Natural killer cell (primary cell): ENCODE results near the gene MRPS24. TPM values are rescaled to one million over a fixed set of nuclear protein-coding genes. Genes with fewer than 3 reads are reported as not detected.
A peak's percentile ranks its signal among the peaks of the same experiment; 100 is the strongest.
"Not testable (repeated sequence)": the region's sequence is repeated elsewhere in the genome, so short reads cannot be mapped to it uniquely, and the experiment has no call there.

Experiments used
- ATAC-seq, 3 donors: fragments of 150-1000 bp in 2 of 3; fragments of 200-7000 bp in 1 of 3; cut with Tn5 transposase; 1 replicate in 1 of 3; 2 replicates in 2 of 3; pipeline ENCODE4 v1.10.0; 2021; ENCODE audit warnings: mild to moderate bottlenecking in 2 of 3, moderate library complexity in 2 of 3
- DNase-seq, 2 donors: peaks; one replicate each; pipeline versions ENCODE4 v3.0.0 to v3.0.0-alpha.2; 2013 to 2021; ENCODE audit warnings: mixed read lengths in 1 of 2
- H3K27ac ChIP-seq: one replicate; pipeline ENCODE4 v1.5.1; 2013; ENCODE audit warnings: mild to moderate bottlenecking, low read length
- H3K27me3 ChIP-seq: one replicate; pipeline ENCODE4 v1.6.1; 2013; ENCODE audit warnings: low read length; ENCODE audit not compliant: control insufficient read depth, insufficient read depth
- H3K36me3 ChIP-seq: one replicate; pipeline ENCODE4 v1.6.1; 2013; ENCODE audit warnings: low read length; ENCODE audit not compliant: control insufficient read depth, insufficient read depth
- H3K4me1 ChIP-seq: one replicate; pipeline ENCODE4 v1.6.1; 2013; ENCODE audit warnings: low read length; ENCODE audit not compliant: control insufficient read depth, insufficient read depth
- H3K4me3 ChIP-seq: one replicate; pipeline ENCODE4 v1.5.1; 2013; ENCODE audit warnings: low read length
- H3K9me3 ChIP-seq: one replicate; pipeline ENCODE4 v1.6.1; 2013; ENCODE audit warnings: low read length; ENCODE audit not compliant: control insufficient read depth, insufficient read depth
- H3K27ac Mint-ChIP-seq, 2 donors: one replicate each; pipeline ENCODE4 v1.8.0; 2022; ENCODE audit warnings: mild to moderate bottlenecking in 2 of 2, mixed read lengths in 2 of 2, moderate library complexity in 1 of 2
- H3K27me3 Mint-ChIP-seq, 2 donors: one replicate each; pipeline ENCODE4 v1.8.0; 2022; ENCODE audit warnings: low read depth in 2 of 2, mixed read lengths in 2 of 2
- H3K36me3 Mint-ChIP-seq: one replicate; pipeline ENCODE4 v1.8.0; 2022; ENCODE audit warnings: mixed read lengths
- H3K4me1 Mint-ChIP-seq, 2 donors: one replicate each; pipeline ENCODE4 v1.8.0; 2022; ENCODE audit warnings: mixed read lengths in 2 of 2
- H3K4me3 Mint-ChIP-seq: one replicate; pipeline ENCODE4 v1.8.0; 2022; ENCODE audit warnings: mild to moderate bottlenecking, moderate library complexity, mixed read lengths
- H3K9me3 Mint-ChIP-seq, 2 donors: one replicate each; pipeline ENCODE4 v1.8.0; 2022; ENCODE audit warnings: mixed read lengths in 2 of 2
- WGBS: methylation state at CpG from one replicate; pipeline ENCODE4 v1.1.7; 2013; ENCODE audit warnings: missing lambda C conversion rate; ENCODE audit not compliant: insufficient coverage; 5-methylcytosine and 5-hydroxymethylcytosine counted together
- intact Hi-C: fragments of 100-400 bp; cut with micrococcal nuclease; formaldehyde crosslinking; loops from one replicate; pipeline ENCODE4 v1.14.2; 2022
- total RNA-seq, 4 donors: library from RNA; stranded (reverse); fragments of 120-200 nt in 1 of 4; gene quantifications; one replicate each; pipeline versions ENCODE4 v1.2.3 to v1.2.4, GENCODE V29; 2013 to 2022
- TF ChIP-seq, protein P1 (sequence below): fragments of 200-600 bp; IDR thresholded peaks from one replicate; pipeline ENCODE4 v1.8.0; 2022; ENCODE audit warnings: antibody characterized with exemption

Gene MRPS24
- total RNA-seq, 3 donors from 2014 or later (not counting 1 experiment from before 2014, with no cell fraction given) = 34.8 to 37.4 (median 35.7) TPM

DNA sequence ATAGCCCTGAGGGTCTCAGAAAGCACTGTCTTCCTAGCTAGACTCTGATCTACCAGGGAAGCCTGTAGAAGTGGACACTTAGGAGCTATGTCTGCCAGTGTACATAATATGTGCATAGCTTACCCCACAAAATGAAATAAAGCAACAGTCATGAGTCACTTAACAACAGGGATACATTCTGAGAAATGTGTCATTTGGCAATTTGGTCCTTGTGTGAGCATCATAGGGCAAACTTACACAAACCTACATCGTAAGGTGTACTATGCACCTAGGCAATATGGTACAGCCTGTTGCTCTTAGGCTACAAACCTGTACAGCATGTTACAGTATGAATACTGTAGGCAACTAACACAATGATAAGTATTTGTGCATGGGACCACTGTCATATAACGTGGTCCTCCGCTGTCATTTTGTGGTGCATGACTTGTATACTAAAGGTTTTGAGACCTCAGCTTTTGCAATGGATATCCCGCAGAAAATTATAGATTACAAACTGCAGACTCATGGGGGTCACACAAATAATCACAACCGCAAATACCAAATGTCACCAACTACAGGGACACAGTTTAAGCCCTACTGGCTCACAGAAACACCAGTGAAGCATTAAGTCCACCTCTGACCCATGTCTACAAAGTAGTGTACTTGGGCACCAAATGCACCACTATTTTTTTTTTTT lies 35.4 kb upstream of the MRPS24 start:
- H3K4me3 Mint-ChIP-seq = peak overlapping the region; percentile 95
- intact Hi-C loops = no loop called here
- Histone ChIP-seq H3K4me3 (no peak overlapping the region), H3K9me3 (no peaks in the 10 kb centered on the region), H3K27ac (no peak overlapping the region), H3K36me3 (no peaks in the 10 kb centered on the region), H3K4me1 (peaks cover 13% of the 10 kb centered on the region), H3K27me3 (no peaks in the 10 kb centered on the region)
- DNase-seq (no peak), ATAC-seq (no peak)
- TF ChIP-seq, protein P1, sequence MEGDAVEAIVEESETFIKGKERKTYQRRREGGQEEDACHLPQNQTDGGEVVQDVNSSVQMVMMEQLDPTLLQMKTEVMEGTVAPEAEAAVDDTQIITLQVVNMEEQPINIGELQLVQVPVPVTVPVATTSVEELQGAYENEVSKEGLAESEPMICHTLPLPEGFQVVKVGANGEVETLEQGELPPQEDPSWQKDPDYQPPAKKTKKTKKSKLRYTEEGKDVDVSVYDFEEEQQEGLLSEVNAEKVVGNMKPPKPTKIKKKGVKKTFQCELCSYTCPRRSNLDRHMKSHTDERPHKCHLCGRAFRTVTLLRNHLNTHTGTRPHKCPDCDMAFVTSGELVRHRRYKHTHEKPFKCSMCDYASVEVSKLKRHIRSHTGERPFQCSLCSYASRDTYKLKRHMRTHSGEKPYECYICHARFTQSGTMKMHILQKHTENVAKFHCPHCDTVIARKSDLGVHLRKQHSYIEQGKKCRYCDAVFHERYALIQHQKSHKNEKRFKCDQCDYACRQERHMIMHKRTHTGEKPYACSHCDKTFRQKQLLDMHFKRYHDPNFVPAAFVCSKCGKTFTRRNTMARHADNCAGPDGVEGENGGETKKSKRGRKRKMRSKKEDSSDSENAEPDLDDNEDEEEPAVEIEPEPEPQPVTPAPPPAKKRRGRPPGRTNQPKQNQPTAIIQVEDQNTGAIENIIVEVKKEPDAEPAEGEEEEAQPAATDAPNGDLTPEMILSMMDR = no peak
- H3K27me3 Mint-ChIP-seq = no peaks in the 10 kb centered on the region
- no peak overlapping the region for H3K27ac Mint-ChIP-seq
- 100% methylated on average over 5 of the region's 5 CpGs for WGBS
- H3K36me3 Mint-ChIP-seq = no peaks in the 10 kb centered on the region
- no peaks in the 10 kb centered on the region for H3K9me3 Mint-ChIP-seq
- H3K4me1 Mint-ChIP-seq = peaks cover 18 to 37% of the 10 kb centered on the region in 2 donors

- H3K9me3 ChIP-seq = no peaks in the 10 kb centered on the region
- no peak for DNase-seq
- ATAC-seq = no peak
- no peaks in the 10 kb centered on the region for H3K36me3 ChIP-seq
- 100% methylated on average over 4 of the region's 5 CpGs for WGBS
- intact Hi-C loops = no loop called here
- H3K9me3 Mint-ChIP-seq = no peaks in the 10 kb centered on the region
- H3K27me3 Mint-ChIP-seq = no peaks in the 10 kb centered on the region
- no peak overlapping the region for H3K27ac ChIP-seq
- no peaks in the 10 kb centered on the region for H3K27me3 ChIP-seq
- peaks cover 13% of the 10 kb centered on the region for H3K4me1 ChIP-seq
- no peak overlapping the region for H3K4me3 Mint-ChIP-seq
- TF ChIP-seq, protein P1 = no peak
- peaks cover 18 to 37% of the 10 kb centered on the region in 2 donors for H3K4me1 Mint-ChIP-seq
- no peak overlapping the region for H3K4me3 ChIP-seq
- H3K36me3 Mint-ChIP-seq = no peaks in the 10 kb centered on the region
- H3K27ac Mint-ChIP-seq = peak overlapping the region in 1 of 2 donors; percentile 12
These were observed 33.3 kb upstream of the MRPS24 start for GRCh38 chr7:43902542-43903054.

DNA sequence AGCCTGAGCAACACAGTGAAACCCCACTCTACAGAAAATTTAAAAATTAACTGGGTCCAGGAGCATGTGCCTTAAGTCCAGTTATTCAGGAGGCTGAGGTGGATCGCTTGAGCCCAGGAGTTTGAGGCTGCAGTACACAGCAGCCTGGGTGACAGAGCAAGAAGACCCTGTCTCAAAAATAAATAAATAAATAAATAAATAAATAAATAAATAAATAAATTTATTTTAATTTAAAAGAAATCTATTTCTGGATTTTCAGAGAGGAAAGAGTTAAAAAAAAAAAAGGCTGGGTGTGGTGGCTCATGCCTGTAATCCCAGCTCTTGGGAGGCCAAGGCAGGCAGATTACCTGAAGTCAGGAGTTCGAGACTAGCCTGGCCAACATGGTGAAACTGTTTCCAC lies 29.3 kb upstream of the MRPS24 start:
- Mint-ChIP-seq H3K27me3 (peaks cover 2 to 13% of the 10 kb centered on the region in 2 donors), H3K4me1 (peaks cover 31 to 38% of the 10 kb centered on the region in 2 donors)
- H3K4me3 Mint-ChIP-seq, H3K36me3 Mint-ChIP-seq, DNase-seq, H3K9me3 Mint-ChIP-seq, intact Hi-C loops, H3K9me3 ChIP-seq, H3K27me3 ChIP-seq, H3K27ac Mint-ChIP-seq, ATAC-seq, H3K4me1 ChIP-seq, H3K36me3 ChIP-seq, H3K4me3 ChIP-seq, H3K27ac ChIP-seq: not testable (repeated sequence)
- 94% methylated on average over 1 of the region's 2 CpGs for WGBS

DNA sequence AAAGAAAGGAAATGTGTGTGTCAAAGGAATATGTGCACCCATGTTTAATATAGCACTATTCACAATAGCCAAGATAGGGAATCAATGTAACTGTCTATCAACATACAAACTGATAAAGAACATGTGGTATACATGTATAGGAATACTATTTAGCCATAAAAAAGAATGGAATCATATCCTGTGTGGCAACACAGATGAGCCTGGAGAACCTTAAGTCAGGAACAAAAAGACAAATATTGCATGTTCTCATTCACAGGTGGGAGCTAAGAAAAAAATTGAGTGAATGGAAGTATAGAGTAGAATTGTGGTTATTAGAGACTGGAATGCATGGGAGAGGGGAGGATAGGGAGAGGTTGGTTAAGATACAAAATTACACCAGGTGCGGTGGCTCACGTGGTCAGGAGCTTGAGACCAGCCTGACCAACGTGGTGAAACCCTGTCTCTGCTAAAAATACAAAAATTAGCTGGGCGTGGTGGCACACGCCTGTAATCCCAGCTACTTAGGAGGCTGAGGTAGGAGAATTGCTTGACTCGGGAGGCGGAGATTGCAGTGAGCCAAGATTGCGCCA lies 26.6 kb upstream of the MRPS24 start:
- Histone ChIP-seq H3K9me3 (no peaks in the 10 kb centered on the region), H3K4me1 (peaks cover 19% of the 10 kb centered on the region), H3K36me3 (no peaks in the 10 kb centered on the region), H3K27ac (no peak overlapping the region), H3K27me3 (no peaks in the 10 kb centered on the region), H3K4me3 (no peak overlapping the region)
- no peak for ATAC-seq
- DNase-seq = no peak
- intact Hi-C loops = no loop called here
- H3K27me3 Mint-ChIP-seq = peaks cover 13 to 30% of the 10 kb centered on the region in 2 donors
- TF ChIP-seq, protein P1 = no peak
- H3K27ac Mint-ChIP-seq = no peak overlapping the region
- peaks cover 42 to 47% of the 10 kb centered on the region in 2 donors for H3K4me1 Mint-ChIP-seq
- no peaks in the 10 kb centered on the region for H3K9me3 Mint-ChIP-seq
- H3K4me3 Mint-ChIP-seq = no peak overlapping the region
- WGBS = 85% methylated on average over 8 of the region's 8 CpGs
- no peaks in the 10 kb centered on the region for H3K36me3 Mint-ChIP-seq
